HEK293 (cell line): ENCODE measurements around the gene CASP10.

Experiments used
- CTCF ChIA-PET: fragments of 350-600 bp; formaldehyde crosslinking; extraction: SDS; loops from one replicate; lab custom pipeline; 2021; ENCODE audit warnings: antibody characterized with exemption; lab: Yijun Ruan, JAX
- POLR2A ChIA-PET: fragments of 300-600 bp; formaldehyde crosslinking; extraction: SDS; loops from one replicate; lab custom pipeline; 2020; ENCODE audit warnings: antibody characterized with exemption, inconsistent platforms; lab: Yijun Ruan, JAX
- H3K27ac ChIP-seq: fragments of 200-500 bp; sonication (Bioruptor generic); 2 replicates; pipeline ENCODE4 v1.5.1; 2014; ENCODE audit warnings: low read depth, low read length, control low read depth, inconsistent platforms; ENCODE audit errors: extremely low read depth
- H3K36me3 ChIP-seq, 2 experiments: fragments of 200-500 bp in 1 of 2; sonication (Bioruptor generic) in 1 of 2; 1 replicate in 1 of 2; 2 replicates in 1 of 2; pipeline ENCODE4 v1.5.1; 2014 to 2017; ENCODE audit warnings: inconsistent platforms in 2 of 2, low read length in 2 of 2; ENCODE audit not compliant: control insufficient read depth in 2 of 2, insufficient read depth in 1 of 2
- H3K4me1 ChIP-seq: fragments of 200-500 bp; sonication (Bioruptor generic); 2 replicates; pipeline ENCODE4 v1.5.1; 2014; ENCODE audit warnings: mild to moderate bottlenecking, low read length, inconsistent platforms; ENCODE audit not compliant: control insufficient read depth, insufficient read depth
- H3K4me3 ChIP-seq: 2 replicates; pipeline ENCODE4 v1.5.1; 2011; ENCODE audit warnings: low read depth, mild to moderate bottlenecking, control low read depth, low read length, moderate library complexity
- H3K9me3 ChIP-seq: fragments of 200-500 bp; sonication (Bioruptor generic); 2 replicates; pipeline ENCODE4 v1.5.1; 2014; ENCODE audit warnings: low read depth, low read length, inconsistent platforms; ENCODE audit not compliant: control insufficient read depth, insufficient read depth
- ATF2 ChIP-seq: fragments of 450-650 bp; formaldehyde crosslinking; IDR thresholded peaks from 2 replicates; pipeline ENCODE4 v1.5.1; 2016; ENCODE audit warnings: missing biosample characterization, missing genetic modification characterization, low read depth
- CTCF ChIP-seq: fragments of 450-650 bp; formaldehyde crosslinking; IDR thresholded peaks from 2 replicates; pipeline ENCODE4 v1.5.1; 2016; ENCODE audit warnings: missing biosample characterization, missing genetic modification characterization
- HOXD13 ChIP-seq: sonication (generic); formaldehyde crosslinking; IDR thresholded peaks from 2 replicates; pipeline ENCODE4 v1.8.0; 2022; ENCODE audit warnings: missing genetic modification reagents, borderline replicate concordance
- KLF16 ChIP-seq: fragments of 450-650 bp; formaldehyde crosslinking; IDR thresholded peaks from 2 replicates; pipeline ENCODE4 v1.5.1; 2017; ENCODE audit warnings: missing biosample characterization, missing genetic modification characterization
- MEIS1 ChIP-seq: sonication (generic); formaldehyde crosslinking; IDR thresholded peaks from 2 replicates; pipeline ENCODE4 v1.8.1; 2022; ENCODE audit warnings: missing genetic modification reagents, mild to moderate bottlenecking, borderline replicate concordance
- PRDM6 ChIP-seq: fragments of 450-650 bp; formaldehyde crosslinking; IDR thresholded peaks from 2 replicates; pipeline ENCODE4 v1.5.1; 2017; ENCODE audit warnings: missing biosample characterization, missing genetic modification characterization
- SCRT2 ChIP-seq: fragments of 450-650 bp; formaldehyde crosslinking; IDR thresholded peaks from 2 replicates; pipeline ENCODE4 v1.5.1; 2016; ENCODE audit warnings: missing biosample characterization, missing genetic modification characterization
- SP3 ChIP-seq: fragments of 450-650 bp; formaldehyde crosslinking; IDR thresholded peaks from 2 replicates; pipeline ENCODE4 v1.5.1; 2016; ENCODE audit warnings: missing biosample characterization, missing genetic modification characterization
- ZBTB10 ChIP-seq: fragments of 450-650 bp; formaldehyde crosslinking; IDR thresholded peaks from 2 replicates; pipeline ENCODE4 v1.5.1; 2016; ENCODE audit warnings: missing biosample characterization, missing genetic modification characterization
- ZBTB48 ChIP-seq: fragments of 450-650 bp; formaldehyde crosslinking; IDR thresholded peaks from 2 replicates; pipeline ENCODE4 v1.5.1; 2016; ENCODE audit warnings: missing biosample characterization, missing genetic modification characterization
- ZNF138 ChIP-seq: fragments of 450-650 bp; formaldehyde crosslinking; IDR thresholded peaks from 2 replicates; pipeline ENCODE4 v1.5.1; 2016; ENCODE audit warnings: missing biosample characterization, missing genetic modification characterization, borderline replicate concordance
- ZNF248 ChIP-seq: fragments of 450-650 bp; formaldehyde crosslinking; IDR thresholded peaks from 2 replicates; pipeline ENCODE4 v1.5.1; 2017; ENCODE audit warnings: missing biosample characterization, missing genetic modification characterization
- ZNF518A ChIP-seq: fragments of 450-650 bp; formaldehyde crosslinking; conservative IDR thresholded peaks from 2 replicates; pipeline ENCODE4 v1.5.1; 2016; ENCODE audit warnings: low read depth, missing biosample characterization, missing genetic modification characterization
- ZNF664 ChIP-seq: fragments of 450-650 bp; formaldehyde crosslinking; IDR thresholded peaks from 2 replicates; pipeline ENCODE4 v1.5.1; 2016; ENCODE audit warnings: missing biosample characterization, missing genetic modification characterization
- ZNF747 ChIP-seq: fragments of 450-650 bp; formaldehyde crosslinking; IDR thresholded peaks from 2 replicates; pipeline ENCODE4 v1.5.1; 2016; ENCODE audit warnings: missing biosample characterization, missing genetic modification characterization
- ZNF76 ChIP-seq: fragments of 450-650 bp; formaldehyde crosslinking; IDR thresholded peaks from 2 replicates; pipeline ENCODE4; 2016; ENCODE audit warnings: low read depth, missing biosample characterization, missing genetic modification characterization, borderline replicate concordance

The CASP10 gene

GRCh38 chr2:201171259-201171814 lies 11.6 kb upstream of the CASP10 start:
- CTCF ChIA-PET = interaction anchor here (0.7 to 2.3 kb wide), 4 partner anchors 11 to 270 kb away, joined by 3 to 12 read pairs (median 6); partner anchors contain the start of gene CASP10
- POLR2A ChIA-PET = interaction anchor here (0.7 to 0.8 kb wide), 2 partner anchors 11 to 13 kb away, joined by 3 to 4 read pairs; partner anchors contain the start of gene CASP10
- TF ChIP-seq ZBTB48 (tag by site-specific recombination) (no peak), ZBTB10 (tag by site-specific recombination) (no peak), ZNF138 (no peak), PRDM6 (tag by site-specific recombination) (no peak), ATF2 (tag by site-specific recombination) (no peak), MEIS1 (CRISPR knock-in tag) (no peak), CTCF (tag by site-specific recombination) (no peak), KLF16 (tag by site-specific recombination) (no peak), HOXD13 (no peak), ZNF518A (tag by site-specific recombination) (no peak), ZNF248 (no peak), ZNF76 (no peak), ZNF664 (tag by site-specific recombination) (no peak), SCRT2 (tag by site-specific recombination) (no peak), ZNF747 (no peak), SP3 (tag by site-specific recombination) (no peak)
- Histone ChIP-seq H3K27ac (no peak overlapping the region), H3K36me3 (peaks cover 0 to 3% of the 10 kb centered on the region in 2 experiments; a peak in 1 of 3 replicates), H3K4me3 (no peak overlapping the region), H3K9me3 (no peaks in the 10 kb centered on the region), H3K4me1 (no peaks in the 10 kb centered on the region)
